WERI-Rb-1 (cell line): ENCODE results near the gene RAD51B.

Experiments
- DNase-seq: peaks from one replicate; pipeline ENCODE4 v3.0.0-alpha.2; 2020
- H3K27ac ChIP-seq: fragments of 250-450 bp; sonication (Bioruptor Pico); 2 replicates; pipeline ENCODE4 v1.5.1; 2020; ENCODE audit warnings: mild to moderate bottlenecking, moderate library complexity
- H3K27me3 ChIP-seq: fragments of 250-450 bp; sonication (Bioruptor Pico); 2 replicates; pipeline ENCODE4 v1.5.1; 2021; ENCODE audit warnings: mild to moderate bottlenecking, low read depth, moderate library complexity; ENCODE audit not compliant: insufficient read depth, severe bottlenecking
- H3K36me3 ChIP-seq: fragments of 250-450 bp; sonication (Bioruptor Pico); 2 replicates; pipeline ENCODE4 v1.5.1; 2020; ENCODE audit warnings: mild to moderate bottlenecking, moderate library complexity
- H3K4me3 ChIP-seq: 2 replicates; pipeline ENCODE4 v1.5.1; 2011; ENCODE audit warnings: low read depth, mild to moderate bottlenecking, control low read depth, low read length
- H3K9me3 ChIP-seq: fragments of 250-450 bp; sonication (Bioruptor Pico); 2 replicates; pipeline ENCODE4 v1.5.1; 2021; ENCODE audit warnings: mild to moderate bottlenecking, moderate library complexity; ENCODE audit not compliant: severe bottlenecking
- TF ChIP-seq, protein P1 (sequence below): IDR thresholded peaks from 2 replicates; pipeline ENCODE4 v1.5.1; 2011; ENCODE audit warnings: low read depth, mild to moderate bottlenecking, control low read depth, inconsistent platforms, low read length

The RAD51B gene

DNA sequence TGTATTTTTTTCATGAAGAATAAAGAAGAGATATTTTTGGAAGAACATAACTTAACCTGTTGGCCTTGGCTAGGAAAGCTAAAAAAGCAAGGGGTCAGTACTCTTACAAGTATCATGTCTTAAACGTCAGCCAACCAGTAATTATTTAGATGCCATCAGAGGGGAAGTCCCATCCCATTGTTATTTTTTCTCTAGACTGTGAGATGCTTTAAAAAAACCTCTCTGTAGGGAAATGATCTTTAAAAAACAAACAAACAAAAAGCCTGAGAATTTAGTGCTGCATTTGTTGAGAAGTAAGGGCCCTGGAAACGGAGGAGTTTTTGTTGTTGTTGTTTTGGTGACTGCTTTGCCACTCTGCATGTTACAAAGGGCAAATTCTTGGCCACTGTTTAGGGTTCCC, 499.2 kb downstream of the RAD51B start:
- no peak overlapping the region; the same call in 1 of the 2 replicates for H3K27ac ChIP-seq
- TF ChIP-seq, protein P1, sequence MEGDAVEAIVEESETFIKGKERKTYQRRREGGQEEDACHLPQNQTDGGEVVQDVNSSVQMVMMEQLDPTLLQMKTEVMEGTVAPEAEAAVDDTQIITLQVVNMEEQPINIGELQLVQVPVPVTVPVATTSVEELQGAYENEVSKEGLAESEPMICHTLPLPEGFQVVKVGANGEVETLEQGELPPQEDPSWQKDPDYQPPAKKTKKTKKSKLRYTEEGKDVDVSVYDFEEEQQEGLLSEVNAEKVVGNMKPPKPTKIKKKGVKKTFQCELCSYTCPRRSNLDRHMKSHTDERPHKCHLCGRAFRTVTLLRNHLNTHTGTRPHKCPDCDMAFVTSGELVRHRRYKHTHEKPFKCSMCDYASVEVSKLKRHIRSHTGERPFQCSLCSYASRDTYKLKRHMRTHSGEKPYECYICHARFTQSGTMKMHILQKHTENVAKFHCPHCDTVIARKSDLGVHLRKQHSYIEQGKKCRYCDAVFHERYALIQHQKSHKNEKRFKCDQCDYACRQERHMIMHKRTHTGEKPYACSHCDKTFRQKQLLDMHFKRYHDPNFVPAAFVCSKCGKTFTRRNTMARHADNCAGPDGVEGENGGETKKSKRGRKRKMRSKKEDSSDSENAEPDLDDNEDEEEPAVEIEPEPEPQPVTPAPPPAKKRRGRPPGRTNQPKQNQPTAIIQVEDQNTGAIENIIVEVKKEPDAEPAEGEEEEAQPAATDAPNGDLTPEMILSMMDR: no peak
- H3K4me3 ChIP-seq: no peak overlapping the region
- H3K27me3 ChIP-seq: no peaks in the 10 kb centered on the region
- no peak for DNase-seq
- no peaks in the 10 kb centered on the region for H3K9me3 ChIP-seq
- H3K36me3 ChIP-seq: no peaks in the 10 kb centered on the region

DNA sequence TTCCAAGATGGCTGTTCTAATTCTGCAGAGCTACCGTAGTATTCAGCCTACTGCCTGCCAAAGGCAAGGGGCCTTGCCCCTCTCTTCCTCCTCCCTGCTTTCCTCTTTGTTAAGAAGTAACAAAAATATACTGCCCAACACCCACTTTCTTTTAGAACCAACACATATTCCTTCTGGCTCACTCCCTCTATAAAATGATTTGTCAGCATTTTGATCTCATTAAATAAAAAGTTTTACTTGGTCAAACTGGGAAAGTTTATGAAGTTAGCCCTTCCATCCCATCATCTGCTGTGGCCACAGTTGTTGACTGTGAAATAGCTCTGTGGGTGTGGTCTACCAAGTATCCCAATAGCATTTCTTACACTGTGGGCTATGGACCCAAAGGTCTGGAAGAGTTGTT, 500.9 kb downstream of the RAD51B start:
- Histone ChIP-seq H3K4me3 (no peak overlapping the region), H3K27ac (no peak overlapping the region), H3K9me3 (no peaks in the 10 kb centered on the region), H3K36me3 (no peaks in the 10 kb centered on the region), H3K27me3 (no peaks in the 10 kb centered on the region)
- TF ChIP-seq, protein P1: no peak
- DNase-seq: no peak

DNA sequence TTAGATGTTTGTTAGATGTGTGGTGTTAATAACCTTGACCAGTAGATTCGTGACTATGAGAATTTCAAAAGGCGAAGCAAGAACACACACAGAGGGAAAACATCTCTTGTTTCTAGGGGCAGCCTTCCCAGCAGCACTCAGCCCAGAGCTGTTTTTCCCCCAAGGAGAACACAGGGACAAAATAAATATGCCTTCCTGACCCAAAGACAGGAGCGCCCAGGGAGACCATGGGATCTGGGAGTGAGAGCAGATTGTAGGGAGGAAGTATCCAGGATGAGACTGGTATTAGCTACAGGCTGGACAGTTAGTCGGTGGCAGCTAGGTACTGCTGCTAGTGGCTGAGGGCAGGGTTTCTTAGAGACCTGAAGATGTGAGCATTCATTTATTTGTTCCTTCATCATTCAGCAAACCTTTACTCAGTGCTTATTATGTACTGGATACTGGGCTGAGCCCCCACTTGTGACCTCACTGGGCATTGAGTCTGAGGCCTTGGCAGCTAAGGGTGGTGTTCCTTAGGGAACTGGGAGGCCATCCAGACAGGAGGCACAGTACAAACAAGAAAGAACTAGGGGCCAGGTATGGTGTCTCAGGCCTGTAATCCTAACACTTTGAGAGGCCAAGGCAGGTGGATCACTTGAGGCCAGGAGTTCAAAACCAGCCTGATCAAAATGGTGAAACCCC, 503.5 kb downstream of the RAD51B start:
- Histone ChIP-seq H3K9me3 (no peaks in the 10 kb centered on the region), H3K4me3 (no peak overlapping the region), H3K27me3 (no peaks in the 10 kb centered on the region), H3K36me3 (no peaks in the 10 kb centered on the region), H3K27ac (no peak overlapping the region)
- TF ChIP-seq, protein P1: no peak
- DNase-seq: no peak

DNA sequence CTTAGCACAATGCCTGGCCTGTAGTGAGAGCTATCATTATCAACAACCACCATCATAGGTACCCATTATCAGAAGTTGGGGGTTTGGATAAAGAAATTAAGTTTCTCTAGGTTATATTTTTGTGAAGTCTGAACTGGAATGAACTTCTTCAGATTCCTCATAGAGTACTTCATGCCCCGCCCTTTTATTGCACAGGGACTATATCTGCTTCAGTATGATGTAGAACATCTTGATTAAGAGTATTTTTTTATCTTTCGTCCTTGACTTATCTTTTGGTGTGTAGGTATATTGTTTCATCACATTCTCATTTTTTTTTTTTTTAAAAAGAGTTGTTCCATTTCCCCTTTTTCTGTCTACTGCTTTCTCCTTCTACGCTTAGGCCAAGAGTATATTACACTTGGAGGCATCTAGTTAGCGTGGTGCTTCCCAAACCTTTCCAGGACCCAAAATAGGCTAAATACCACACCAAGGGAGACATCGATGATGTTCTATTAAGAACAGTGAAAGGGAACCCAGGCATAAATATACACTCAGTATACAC, 505.8 kb downstream of the RAD51B start:
- H3K4me3 ChIP-seq: no peak overlapping the region
- no peak for DNase-seq
- H3K27me3 ChIP-seq: no peaks in the 10 kb centered on the region
- TF ChIP-seq, protein P1: no peak
- H3K9me3 ChIP-seq: no peaks in the 10 kb centered on the region
- no peaks in the 10 kb centered on the region for H3K36me3 ChIP-seq
- no peak overlapping the region for H3K27ac ChIP-seq

DNA sequence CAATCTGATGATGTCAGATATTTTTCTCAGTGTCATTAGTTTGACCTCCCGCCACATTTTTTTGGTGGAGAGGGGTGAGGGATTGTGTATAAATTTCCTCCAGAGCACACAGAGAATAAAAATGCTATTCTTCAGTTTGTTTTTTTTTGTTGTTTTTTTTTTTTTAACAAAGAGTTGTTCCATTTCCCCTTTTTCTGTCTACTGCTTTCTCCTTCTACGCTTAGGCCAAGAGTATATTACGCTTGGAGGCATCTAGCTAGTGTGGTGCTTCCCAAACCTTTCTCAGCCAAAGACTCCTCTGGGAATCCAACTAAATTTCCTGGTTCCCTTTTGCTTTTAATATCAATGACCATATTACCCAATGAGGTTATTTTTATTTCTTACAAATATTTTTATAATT, 507.7 kb downstream of the RAD51B start:
- no peak overlapping the region for H3K27ac ChIP-seq
- no peaks in the 10 kb centered on the region for H3K36me3 ChIP-seq
- no peak for DNase-seq
- no peaks in the 10 kb centered on the region for H3K9me3 ChIP-seq
- no peaks in the 10 kb centered on the region for H3K27me3 ChIP-seq
- H3K4me3 ChIP-seq: no peak overlapping the region
- TF ChIP-seq, protein P1: no peak

DNA sequence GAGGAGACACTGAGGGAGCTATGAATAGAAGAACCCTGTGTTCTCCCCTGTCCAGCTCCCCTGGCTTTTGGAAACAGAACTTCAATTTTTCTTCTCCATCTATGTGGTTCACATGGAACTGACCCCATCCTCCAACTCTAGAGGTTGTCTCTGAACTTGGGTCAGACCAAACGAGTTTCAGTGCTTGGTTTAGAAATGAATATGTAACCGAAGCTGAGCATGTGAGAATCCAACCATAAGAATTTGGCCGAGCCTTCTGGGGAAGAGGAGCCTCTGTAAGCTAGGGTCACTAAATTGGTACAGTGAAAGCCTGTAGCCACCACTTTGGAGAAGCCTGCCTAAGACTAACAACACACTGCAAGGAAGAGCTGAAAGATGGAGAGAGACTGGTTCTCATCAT, 508.9 kb downstream of the RAD51B start:
- Histone ChIP-seq H3K9me3 (no peaks in the 10 kb centered on the region), H3K36me3 (no peaks in the 10 kb centered on the region), H3K27ac (no peak overlapping the region), H3K27me3 (no peaks in the 10 kb centered on the region), H3K4me3 (no peak overlapping the region)
- DNase-seq: no peak
- TF ChIP-seq, protein P1: no peak
